Dermis microvascular lymphatic vessel endothelial cell (primary cell): ENCODE measurements around the gene UNK. TPM values are rescaled to one million over a fixed set of nuclear protein-coding genes. Genes with fewer than 3 reads are reported as not detected.
"Not testable (repeated sequence)": the region's sequence is repeated elsewhere in the genome, so short reads cannot be mapped to it uniquely, and the experiment has no call there.

ENCODE experiments used
- DNase-seq, 2 donors: peaks; one replicate each; pipeline versions ENCODE4 v3.0.0 to v3.0.0-alpha.2; 2010; ENCODE audit warnings: low read depth in 2 of 2
- total RNA-seq: library from RNA; depleted of rRNA; stranded (reverse); fragments of >200 nt; gene quantifications from 2 replicates; pipeline ENCODE4 v1.2.1, GENCODE V29; 2014

Gene UNK
- total RNA-seq, 1 donor from 2014 or later = 6.3 TPM

DNA sequence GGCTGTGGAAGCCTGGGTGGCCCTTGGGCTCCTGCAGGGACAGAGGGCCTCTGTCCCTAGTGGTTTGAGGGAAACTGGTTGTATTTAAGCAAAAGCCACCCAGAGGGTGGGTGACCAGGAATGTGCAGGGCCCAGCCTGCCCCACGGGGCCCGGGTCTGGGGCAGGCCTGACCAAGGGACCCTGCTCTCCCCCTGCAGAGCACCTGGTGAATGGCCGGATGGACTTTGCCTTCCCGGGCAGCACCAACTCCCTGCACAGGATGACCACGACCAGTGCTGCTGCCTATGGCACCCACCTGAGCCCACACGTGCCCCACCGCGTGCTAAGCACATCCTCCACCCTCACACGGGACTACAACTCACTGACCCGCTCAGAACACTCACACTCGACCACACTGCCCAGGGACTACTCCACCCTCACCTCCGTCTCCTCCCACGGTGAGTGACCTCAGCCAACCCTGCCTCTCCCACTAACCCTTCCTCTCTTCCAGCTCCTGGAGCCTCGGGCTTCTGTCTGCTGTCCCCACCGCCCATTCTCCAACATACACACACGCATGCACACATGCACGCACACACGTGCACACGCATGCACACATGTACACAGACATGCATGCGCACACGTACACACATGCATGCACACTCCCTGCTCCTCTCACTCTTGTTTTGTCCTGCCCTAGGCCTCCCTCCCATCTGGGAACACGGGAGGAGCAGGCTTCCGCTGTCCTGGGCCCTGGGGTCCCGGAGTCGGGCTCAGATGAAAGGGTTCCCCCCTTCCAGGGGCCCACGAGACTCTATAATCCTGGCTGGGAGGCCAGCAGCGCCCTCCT lies 30.0 kb upstream of the UNK start:
- DNase-seq = no peak

DNA sequence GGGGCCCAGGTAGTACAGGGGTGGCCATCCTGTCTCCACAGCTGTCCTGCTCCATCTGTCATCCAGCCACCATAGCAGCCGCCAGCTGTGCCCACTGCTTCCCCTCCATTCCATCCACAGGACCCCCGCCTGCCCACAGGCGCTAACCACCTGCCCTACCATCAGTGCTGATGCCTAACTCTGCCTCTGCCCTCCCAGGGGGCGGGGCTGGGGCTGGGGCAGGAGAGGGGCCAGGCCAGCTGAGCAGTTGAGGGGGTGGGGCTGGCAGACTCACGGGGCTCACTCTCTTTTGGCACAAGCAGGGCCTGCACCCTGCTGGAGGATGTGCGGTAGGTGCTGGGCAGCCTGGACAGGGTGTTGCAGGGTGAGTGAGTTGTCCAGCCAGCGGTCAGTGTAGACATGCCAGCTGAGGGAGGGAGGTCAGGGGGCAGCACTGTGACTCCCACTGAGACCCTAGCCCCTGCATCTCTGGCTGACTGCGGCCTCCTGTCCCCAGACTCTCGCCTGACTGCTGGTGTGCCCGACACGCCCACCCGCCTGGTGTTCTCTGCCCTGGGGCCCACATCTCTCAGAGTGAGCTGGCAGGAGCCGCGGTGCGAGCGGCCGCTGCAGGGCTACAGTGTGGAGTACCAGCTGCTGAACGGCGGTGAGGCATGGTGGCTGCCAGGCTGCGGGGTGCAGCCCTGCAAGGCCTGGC lies 29.3 kb upstream of the UNK start:
- no peak for DNase-seq

DNA sequence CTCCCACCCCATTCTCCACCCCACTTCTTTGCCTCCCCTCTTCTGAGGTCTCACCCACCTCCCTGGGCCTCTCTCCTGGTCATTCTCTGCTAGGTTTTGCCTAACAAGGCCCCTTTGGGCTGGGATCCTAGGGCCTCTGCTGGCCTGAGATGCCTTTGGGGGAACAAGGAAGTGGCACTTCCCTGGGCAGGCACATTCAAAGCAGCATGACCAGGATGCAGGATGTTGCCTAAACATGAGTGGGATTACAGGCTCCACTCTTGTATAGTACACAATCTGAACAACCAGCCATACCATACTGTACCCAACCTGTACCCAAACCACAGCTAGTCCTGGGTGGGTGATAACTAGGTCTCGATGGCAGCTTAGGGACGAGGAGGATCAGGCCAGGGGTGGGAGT lies 28.6 kb upstream of the UNK start:
- DNase-seq = no peak

DNA sequence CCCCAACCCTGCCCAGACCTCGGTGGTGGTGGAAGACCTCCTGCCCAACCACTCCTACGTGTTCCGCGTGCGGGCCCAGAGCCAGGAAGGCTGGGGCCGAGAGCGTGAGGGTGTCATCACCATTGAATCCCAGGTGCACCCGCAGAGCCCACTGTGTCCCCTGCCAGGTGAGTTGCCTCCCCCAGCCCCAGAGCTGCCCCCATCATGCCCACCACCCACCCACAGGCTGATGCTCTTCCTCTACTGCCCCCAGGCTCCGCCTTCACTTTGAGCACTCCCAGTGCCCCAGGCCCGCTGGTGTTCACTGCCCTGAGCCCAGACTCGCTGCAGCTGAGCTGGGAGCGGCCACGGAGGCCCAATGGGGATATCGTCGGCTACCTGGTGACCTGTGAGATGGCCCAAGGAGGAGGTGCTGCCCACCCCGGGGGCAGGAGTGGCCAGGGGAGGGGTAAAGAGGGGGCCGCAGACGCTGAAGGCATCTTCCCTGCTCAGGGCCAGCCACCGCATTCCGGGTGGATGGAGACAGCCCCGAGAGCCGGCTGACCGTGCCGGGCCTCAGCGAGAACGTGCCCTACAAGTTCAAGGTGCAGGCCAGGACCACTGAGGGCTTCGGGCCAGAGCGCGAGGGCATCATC lies 28.0 kb upstream of the UNK start:
- DNase-seq = no peak

DNA sequence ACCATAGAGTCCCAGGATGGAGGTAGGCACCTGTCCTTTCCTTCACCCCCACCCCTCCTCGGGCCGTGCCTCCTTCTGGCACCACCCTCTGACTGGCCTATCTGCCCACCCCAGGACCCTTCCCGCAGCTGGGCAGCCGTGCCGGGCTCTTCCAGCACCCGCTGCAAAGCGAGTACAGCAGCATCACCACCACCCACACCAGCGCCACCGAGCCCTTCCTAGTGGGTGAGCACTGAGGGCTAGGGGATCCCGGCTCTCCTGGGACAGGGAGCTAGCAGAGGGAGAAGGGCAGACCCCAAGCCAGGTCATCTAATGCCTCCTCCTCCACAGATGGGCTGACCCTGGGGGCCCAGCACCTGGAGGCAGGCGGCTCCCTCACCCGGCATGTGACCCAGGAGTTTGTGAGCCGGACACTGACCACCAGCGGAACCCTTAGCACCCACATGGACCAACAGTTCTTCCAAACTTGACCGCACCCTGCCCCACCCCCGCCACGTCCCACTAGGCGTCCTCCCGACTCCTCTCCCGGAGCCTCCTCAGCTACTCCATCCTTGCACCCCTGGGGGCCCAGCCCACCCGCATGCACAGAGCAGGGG lies 27.4 kb upstream of the UNK start:
- no peak for DNase-seq

DNA sequence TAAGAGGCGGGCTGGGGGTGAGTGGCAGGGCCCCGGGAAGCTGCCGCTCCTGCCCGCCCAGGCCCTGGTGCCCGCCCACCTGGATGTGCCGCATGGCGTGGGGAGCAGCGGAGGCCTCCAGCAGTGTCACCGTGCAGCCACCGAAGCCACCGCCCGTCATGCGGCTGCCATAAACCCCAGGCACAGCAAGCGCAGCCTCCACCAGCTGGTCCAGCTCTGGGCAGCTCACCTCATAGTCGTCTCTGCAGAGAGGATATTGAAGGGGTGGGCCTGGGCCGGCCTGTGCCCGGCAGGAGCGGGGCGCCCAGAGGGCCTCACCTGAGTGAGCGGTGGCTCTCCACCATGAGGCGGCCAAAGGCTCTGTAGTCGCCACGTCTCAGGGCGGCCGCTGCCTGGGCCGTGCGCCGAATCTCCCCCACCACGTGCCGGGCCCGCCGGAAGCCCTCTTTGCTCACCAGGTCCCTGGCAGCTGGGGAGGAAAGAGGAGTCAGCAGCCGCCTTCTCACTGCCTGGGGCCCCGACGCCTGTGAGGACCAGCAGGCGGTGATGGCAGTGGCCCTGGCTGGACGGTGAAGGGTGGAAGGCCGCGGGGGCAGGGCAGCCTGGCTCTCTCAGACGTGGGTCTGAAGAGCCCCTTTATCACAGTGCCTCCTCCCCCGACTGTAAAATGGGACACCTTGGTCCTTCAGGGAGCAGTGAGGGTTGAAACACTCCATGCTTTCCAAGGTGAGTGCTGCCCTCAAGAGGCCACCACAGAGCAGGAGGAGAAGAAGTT lies 26.3 kb upstream of the UNK start:
- no peak for DNase-seq

DNA sequence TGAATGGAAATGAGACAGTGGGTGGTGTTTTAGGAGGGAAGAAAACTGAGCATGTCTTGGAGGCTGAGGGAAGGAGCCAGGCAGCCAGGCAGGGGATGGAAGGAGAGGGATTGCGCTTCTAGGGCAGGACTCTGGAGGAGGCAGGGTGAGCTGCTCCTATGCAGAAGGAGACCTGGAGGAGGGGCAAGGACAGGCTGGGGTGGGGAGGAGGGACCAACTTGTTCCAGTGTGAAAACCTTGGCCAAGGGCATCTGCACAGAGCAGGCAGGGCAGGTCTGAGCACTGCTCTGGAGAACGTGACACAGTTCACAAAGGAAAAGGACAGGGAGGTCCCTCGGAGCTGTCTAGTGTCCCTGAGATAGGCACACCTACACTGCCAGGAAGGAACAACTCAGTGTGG lies 25.1 kb upstream of the UNK start:
- no peak for DNase-seq

DNA sequence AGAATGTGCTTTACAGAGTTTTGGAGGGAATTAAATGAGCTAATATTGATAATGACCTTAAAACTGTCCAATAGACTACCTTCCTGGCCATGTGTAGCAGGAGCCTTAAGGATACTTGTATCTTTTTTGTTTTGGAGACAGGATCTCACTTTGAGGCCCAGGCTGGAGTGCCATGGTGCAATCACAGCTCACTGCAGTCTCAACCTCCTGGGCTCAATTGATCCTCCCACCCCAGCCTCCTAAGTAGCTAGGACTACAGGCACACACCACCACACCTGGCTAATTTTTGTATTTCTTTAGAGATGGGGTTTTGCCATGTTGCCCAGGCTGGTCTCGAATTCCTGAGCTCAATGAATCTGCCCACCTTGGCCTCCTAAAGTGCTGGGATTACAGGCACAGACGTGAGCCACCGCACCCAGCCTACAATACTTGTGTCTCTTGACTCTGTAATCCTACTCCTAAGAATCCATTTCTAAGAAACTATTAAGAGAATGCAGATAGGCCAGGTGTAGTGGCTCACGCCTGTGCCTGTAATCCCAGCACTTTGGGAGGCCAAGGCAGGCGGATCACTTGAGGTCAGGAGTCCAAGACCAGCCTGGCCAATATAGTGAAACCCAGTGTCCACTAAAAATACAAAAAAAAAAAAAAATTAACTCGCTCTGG lies 24.5 kb upstream of the UNK start:
- DNase-seq = not testable (repeated sequence)

DNA sequence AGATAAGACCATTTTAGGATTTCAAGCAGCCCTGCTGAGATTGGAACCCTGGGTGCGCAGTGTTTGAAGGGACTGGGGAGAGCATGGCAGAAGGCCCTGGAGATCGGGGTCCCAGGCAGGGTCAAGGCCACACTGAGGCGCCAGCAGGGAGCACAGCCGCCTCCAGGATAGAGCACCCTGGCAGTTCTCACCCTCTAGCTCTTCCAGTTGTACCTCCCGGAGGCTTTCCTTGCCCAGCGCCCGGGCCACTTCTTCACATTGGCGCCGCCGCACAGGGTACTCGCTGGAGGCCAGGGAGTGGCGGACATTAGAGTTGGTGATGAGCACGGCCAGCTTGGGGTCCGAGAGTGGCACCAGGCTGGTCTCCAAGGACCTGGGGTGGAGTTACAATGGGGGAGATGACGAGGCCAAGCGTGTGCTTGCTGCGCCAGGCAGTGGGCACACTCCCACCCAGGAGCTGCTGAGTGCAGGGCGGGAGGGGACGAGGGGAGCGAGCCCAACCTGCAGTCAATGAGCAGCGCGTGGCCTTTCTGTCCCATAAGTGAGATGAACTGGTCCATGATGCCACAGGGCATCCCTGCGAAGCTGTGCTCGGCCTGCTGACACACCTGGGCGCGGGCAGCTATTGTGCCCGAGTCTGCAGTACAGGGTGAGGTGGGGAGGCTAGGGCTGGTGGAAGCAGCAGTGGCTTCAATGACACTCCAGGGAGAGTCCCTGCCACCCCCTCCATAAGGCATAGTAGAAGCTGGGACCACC lies 21.9 kb upstream of the UNK start:
- no peak for DNase-seq

DNA sequence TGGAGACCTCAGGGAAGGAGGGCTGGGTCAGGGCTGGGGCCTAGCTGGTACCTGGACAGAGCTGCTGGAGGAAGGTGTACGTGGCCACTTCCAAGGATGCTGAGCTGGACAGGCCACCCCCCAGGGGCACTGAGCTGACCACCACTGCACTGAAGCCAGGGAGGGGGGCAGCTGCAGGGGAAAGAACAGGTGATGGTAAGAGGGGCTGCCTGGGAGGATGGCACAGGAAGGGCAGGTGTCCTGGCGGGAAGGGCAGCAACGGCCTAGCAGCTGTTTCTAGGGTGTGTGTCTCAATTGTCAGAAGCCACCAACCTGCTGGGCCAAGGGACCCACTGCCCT lies 21.4 kb upstream of the UNK start:
- no peak for DNase-seq

DNA sequence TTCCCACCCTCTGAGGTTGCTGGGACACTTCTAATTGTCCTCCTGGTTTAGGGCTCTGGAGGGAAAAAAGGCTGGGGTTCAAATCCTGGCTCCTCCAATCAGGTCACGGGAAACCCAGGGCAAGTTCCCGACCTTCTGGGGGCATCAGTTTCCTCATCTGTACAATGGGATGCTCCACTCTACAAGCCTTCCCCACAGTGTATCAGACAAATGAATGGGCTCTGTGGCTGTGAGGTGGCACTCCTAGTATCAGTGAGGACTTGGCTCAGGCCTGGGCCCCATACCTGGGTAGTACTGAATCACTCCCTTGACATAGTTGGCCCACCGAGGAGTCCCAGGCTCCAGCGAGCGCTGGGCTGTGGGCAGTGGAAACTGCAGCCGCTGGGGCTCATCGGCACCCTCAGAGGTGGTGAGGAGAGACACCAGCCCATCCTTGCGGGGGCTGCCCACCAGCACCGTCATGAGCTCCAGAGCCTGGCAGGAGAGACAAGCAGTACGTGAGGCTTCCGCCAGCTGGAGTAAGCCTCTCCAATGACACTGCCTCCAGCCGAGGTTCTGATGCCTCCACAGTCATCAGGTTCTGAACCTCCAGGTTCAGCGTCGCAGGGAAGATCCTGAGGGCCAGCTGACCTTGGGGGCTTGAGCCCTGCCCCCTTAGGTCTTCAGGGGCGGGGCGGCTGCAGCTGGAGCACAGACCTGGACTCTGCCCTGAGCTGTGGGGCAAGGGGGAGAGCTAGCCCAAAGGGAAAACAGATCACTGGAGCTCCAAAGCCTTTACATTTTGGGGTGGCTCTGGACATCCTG lies 20.8 kb upstream of the UNK start:
- DNase-seq = no peak

DNA sequence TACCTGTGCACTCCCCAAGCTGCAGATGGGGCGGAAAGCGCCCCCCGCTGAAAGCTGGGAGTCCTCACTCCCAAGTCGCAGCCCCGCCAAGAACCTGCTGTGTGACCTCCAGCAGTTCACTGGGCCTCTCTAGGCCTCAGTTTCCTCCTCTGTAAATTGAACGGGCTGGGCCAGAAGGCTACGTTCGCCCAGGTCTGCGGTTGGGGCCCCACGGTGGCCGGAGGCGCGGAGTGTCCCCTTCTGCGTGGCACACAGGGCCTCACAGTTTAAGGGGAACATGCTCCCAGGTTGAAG lies 20.2 kb upstream of the UNK start:
- no peak for DNase-seq

DNA sequence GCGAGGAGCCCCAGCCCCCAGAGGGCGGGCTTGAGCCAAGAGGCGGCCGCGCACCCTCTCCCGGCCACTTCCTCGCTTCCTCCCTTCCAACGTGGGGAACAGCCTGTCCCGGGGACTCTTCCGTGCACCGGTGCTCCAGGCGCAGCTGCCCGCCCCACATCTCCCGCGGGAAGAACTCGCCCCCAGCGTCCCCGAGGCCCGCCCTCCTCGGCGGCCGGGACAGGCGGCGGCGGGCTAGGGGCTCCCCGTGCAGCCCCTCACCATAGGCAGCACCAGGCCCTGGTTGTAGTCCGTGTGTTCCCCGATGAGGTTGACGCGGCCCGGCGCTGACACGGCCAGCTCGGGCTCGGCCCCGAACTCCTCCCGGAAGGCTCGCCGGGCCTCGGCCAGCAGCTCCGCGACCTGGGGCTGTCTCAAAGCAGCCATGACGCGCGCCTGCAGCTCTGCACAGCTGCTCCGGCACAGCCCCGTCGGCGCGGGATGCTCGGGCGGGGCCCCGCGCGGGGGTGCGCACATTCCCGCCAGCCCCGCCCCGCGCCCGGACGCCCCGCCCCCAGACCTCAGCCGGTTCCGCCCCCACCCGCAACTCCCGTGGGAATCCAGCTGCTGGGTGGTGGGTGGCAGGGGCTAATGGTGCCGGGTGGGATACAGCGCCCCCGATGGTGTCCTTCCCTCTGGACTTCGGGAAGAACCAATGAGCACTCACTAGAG lies 19.7 kb upstream of the UNK start, which contains the start of gene GALK1:
Gene GALK1 (minus strand): TSS at position 482 of the 711 bp plus-strand sequence. CDS start 56 bp downstream, at position 426.
- DNase-seq = peak in 1 of 2 donors; percentile 68

DNA sequence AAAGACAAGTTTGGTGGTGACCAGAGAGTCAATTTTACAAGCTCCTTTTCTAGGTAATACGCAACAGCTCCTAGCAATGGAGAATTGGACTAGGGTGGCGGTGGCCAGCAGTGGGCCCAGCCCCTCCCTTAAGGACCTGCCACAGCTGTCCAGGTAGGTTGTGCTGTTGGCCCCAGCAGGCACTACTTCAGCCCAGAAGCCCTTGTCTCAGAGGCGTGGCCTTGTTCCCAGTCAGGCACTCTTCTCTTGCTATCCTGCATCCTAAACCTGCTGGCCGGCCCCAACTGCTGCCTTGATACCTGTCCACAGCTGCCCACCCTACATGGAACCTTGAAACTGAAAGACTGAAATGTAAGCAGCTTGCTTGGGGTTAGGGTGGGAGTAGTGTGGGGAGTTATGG lies 18.6 kb upstream of the UNK start:
- DNase-seq = no peak

DNA sequence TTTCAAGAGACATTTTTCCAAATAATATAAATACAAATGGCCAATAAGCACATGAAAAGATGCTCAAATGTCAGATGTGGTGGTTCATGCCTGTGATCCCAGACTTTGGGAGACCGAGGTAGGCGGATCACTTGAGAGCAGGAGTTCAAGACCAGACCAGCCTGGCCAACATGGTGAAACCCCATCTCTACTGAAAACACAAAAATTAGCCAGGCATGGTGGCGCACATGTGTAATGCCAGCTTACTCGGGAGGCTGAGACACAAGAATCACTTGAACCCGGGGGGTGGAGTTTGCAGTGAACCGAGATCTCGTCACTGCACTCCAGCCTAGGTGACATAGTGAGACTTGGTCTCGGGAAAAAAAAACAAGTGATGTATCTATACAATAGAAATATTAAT lies 16.7 kb upstream of the UNK start:
- DNase-seq = no peak

DNA sequence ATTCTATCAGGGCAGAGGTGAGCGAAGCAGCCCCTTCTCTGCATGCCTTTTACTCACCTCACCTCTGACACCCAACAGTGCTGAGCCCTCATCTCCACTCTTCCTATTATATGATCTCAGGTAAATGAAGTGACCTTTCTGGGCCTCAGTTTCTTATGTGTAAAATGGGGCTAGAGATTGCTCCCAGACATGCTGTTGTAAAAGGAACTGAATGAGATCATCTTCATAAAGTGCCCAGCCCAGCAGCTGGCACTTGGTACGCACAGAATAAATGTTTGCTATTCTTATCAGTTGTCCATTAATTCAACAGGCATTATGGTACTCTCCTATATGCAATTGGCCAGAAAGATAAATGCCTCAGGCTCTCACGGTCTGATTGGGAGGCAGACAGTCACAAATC lies 15.1 kb upstream of the UNK start:
- DNase-seq = no peak

DNA sequence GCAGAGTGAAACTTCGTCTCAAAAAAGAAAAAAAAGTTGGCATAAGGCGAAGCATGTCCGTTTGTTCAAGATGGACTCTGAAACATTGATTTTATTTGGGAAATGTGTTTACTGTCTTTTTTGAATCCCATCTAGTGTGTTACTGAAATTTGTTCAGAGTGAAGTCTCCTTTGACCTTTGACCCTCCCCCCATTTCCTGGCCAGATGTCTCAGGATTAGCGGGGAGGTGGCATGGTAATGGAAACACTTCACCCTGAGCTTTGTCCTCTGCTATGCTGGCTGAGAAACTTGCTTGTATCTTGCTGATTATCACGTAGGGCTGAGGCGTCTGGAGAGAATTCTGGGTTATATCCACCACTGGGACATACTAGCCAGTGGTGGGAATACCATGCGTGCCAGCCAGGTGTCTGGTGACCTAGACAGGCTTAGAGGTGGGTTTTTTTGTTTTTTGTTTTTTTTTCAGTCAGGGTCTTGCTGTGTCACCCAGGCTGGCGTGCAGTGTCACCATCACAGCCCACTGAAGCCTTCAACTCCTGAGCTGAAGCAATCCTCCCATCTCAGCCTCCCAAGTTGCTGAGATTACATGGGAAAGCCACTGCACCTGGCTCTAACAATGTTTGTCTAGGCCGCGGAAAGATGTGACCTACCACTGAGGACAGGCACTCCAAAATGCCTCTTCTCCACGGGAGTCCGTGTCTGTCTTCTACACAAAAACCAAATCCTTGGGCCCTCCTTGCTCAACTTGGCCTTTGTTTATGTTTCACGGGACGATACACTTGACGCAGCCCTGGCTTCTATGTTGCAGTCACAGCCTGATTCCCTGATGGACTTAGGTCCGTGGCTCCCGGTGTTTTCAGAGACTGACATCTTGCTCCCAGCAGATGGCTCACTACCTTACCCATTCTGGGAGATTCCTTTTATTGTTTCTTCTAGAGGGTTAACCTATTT lies 13.0 kb upstream of the UNK start:
- peak in 1 of 2 donors; percentile 52 for DNase-seq
